NCI-H226 (cell line): ENCODE data around the gene BMERB1.

ENCODE experiments used
- DNase-seq: peaks from one replicate; pipeline ENCODE4 v3.0.0-alpha.2; 2015

The BMERB1 gene

DNA sequence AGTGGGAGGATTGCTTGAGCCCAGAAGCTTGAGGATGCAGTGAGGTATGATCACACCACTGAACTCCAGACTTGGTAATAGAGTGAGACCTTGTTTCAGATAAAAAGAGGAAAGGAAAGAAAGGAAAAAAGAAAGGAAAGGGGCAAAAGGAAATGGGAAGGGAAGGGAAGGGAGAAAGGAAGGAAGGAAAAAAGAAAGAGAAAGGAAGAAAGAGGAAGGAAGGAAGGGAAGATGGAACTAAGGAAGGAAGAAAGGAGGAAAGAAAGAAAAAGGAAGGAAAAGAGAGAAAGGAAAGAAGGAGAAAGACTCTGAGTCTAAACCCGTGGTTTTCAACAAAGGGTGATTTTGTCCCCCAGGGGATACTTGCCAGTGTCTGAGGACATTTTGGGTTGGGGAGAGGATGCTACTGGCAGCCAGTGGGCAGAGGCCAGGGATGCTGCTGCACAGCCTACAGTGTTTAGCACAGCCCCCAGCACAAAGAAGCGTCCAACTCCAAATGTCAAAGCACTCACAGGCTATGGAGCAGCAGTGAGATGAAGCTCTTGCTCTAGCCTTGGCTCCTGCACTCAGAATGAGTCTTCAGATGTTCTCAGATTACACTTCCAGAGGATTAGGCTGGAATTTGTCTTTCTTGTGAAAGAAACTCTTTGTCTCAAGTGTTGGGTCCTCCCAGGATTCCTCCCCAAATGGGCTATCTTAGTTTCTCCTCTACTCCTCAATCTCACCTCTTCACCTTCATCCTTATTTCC, 64.2 kb downstream of the BMERB1 start:
- DNase-seq, result no peak

DNA sequence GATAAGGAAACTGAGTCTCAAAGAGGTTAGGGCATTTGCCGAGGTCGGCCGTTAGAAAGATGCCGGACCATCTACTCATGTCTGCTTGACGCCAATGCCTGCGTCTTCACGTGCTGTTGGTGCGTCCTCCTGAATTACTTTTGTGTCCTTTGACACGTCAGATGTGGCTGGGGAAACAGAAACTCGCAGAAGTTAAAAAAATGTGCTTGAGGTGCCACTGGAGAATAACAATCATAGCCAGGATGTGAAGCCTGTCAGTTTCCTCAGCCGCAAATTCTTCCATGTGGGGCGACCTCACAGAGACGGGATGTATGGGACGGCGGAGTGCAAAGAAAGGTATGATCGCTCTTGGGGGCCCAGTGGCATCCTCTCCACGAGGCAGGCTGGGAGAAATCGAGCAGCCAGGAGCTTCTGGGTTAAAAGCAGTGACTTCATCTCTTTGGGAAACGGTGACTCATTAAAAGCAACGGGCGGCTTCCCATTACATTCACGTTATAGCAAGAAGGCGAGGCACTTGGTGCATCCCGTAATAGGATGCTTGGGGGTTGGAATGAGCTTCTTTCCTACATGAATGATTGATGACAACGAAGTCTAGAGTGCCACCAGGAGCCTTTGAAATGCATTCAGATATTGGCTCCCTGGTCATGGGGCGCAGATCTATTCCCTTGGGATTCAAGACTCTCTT, 67.8 kb downstream of the BMERB1 start:
- peak; percentile 85 for DNase-seq

DNA sequence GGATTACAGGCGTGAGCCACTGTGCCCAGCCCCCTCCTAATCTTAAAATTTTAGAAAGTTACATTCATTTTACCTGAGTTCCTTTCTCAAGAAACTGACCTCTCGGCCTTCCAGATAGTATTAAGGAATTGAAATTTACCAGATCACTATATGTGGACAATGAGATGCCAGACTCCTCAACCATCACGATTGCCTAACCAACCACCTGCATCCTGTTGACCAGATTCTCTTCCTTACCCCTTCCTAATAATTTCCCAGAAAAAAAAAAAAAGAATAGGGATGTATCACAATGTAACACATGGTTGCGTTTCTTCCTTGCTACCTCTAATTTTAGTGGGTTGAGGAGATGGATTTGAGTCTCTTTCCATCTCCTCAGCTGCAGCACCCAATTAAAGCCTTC, 72.1 kb downstream of the BMERB1 start:
- no peak for DNase-seq

DNA sequence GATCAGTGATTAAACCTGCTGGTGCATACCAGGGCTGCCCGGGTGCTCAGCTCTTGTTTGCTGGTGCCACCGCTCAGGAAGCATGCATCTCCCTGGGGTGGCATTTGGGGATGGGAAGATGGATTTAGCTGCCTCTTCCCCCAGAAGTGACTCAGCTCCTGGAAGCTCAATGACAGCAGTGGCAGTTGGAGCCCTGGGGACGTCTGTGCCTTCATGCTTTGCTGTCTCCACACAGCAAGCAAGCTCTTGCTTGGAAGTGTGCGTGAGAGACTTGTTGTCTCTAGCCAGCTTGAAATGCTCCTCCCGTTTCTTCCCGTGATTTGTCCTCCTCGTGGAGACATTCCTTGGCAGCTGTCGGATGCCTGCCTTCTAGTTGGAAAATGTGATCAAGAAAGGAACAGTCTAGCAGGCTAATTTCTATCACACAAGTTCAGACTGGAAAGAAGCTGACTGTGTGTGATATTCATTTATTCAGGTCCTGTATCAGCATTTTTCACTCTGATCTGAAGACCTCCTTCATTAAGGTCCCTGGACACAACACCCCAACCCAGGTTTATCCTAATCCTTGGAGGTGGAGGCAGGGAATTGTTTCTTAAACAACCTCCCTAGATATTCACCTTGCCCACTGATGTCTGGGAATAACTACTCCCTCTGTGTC, 73.0 kb downstream of the BMERB1 start:
- DNase-seq, result no peak

DNA sequence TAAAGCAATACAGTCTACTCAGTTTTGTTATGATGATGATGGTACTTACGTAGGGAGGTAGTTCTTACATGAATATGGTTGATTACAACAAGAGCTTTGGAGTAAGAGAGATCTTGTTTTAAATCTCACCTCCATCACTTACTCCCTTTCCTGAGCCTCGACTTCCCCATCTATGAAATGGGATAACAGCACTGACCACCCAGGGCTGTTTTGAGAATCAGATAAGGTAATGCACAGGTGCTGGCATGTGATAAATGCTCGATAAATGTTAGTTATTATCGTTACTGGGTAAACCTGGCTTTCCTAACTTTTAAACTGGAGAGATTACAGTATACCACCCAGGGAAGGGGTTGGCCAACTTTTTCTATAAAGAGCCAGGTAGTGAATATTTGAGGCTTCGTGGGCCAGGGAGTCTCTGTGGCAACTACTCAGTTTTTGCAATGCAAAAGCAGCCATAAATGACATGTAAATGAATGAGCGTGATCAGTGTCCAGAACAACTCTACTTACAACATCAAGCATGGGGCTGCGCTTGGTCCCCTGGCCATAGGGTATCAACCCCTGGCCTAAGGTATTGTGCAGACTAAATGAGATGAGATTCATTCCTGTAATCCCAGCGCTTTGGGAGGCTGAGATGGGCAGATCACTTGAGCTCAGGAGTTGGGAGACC, 73.7 kb downstream of the BMERB1 start:
- DNase-seq, result no peak

DNA sequence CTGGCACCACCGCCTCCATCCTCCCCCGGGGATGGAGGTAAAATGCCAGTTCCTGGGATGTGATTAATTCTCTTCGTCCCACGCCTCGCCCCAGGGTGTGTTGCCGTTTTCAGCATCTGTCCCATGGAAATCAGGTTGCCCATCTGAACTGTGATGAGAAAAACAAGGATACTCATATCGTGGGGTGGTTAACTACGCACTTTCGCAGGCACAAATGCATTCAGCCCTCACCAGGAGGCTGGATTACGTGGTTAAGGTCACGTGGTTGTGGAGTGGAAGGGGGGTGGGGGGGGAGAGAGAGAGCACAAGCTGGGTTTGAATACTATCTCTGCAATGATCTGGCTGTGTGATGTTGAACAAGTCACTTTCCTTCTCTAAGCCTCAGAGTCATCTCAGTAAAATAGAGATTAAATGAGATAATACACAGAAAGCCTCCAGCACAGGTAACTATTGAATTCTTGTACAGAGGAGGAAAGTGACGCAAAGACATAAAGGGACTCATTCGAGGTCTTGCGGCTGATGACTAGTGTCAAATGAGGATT, 74.7 kb downstream of the BMERB1 start:
- no peak for DNase-seq

DNA sequence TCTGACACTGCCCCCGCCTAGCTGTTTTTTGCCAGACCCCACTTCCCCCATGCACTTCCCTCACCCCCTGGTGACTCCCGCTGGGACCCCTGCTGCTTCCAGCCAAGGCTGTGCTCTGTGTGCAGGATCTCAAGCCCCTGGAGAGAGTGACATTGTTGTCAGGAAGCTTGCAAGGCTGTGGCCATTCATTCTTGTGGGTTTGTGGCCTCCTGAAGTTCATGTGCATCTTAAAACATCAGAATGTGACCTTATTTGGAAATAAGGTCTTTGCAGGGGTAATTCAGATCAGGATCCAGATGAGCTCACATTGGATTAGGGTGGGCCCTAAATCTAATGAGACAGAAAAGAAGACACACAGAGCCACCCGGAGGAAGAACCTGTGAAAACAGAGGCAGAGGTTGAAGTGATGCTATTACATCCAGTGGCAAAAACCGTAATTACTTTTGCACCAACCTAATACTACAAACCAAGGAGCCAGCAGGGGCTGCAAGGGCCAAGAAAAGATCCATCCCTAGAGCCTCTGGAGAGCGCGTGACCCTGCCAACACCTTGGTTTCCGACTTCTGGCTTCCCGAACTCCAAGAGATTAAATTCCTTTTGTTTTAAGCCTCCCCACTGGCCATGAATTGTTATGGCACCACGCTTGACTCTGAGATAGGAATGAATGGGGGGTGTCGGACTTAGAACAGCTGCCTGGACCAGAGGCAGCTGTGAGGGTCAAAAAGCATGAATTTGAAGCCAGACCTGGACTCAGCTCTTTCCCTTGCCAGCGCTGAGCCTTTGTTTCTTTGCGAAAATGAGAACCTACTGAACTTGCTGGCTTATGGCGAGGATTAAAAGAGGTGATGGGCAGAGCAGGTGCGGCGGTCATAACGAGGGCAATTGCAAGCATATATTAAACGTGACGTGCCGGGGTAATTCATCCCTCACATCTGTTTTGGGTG, 75.5 kb downstream of the BMERB1 start:
- no peak for DNase-seq

DNA sequence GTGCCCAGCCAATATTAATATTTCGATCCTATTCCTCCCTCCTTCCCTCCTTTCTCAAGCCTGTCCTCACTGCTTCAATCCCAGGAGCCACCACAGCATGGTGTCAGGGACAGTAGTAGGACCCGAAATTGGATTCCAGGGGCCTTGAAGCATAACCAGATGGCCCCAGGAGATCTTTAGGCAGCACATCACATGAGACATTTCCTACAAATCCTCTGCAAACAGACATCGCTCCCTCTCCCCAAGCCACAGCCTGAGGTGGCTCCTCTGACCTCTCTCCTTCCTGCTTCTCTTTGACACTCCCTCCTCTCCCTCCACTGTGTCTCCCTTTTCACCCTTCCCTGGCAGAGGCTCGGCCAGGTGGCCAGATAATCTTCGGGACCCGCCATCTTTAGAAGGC, 76.6 kb downstream of the BMERB1 start:
- DNase-seq, result no peak

DNA sequence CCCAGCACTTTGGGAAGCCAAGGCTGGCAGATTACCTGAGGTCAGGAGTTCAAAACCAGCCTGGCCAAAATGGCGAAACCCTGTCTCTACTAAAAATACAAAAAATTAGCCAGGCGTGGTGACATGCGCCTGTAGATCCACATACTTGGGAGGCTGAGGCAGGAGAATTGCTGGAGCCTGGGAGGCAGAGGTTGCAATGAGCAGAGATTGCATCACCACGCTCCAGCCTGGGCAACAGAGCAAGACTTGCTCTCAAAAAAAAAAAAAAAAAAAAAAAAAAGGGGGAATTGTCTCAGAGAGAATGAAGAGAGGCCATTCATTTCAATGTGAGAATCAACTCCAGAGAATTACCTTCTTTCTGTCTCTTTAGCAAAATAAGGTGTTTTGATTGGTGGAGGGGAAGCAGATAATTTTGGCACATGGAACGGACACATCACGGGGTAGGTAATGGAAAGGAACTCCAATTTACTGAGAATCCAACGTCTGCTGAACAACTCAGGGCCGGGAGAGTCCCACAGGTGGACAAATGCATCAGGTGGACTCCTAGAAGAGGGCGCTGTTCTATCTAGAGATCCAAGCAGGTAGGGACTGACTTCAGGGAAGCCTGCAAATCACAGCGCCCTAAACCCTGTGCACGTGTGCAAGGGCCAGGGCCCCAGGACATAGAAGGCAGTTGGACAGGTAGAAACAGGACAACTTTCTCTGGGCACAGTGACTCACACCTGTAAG, 77.5 kb downstream of the BMERB1 start:
- no peak for DNase-seq

DNA sequence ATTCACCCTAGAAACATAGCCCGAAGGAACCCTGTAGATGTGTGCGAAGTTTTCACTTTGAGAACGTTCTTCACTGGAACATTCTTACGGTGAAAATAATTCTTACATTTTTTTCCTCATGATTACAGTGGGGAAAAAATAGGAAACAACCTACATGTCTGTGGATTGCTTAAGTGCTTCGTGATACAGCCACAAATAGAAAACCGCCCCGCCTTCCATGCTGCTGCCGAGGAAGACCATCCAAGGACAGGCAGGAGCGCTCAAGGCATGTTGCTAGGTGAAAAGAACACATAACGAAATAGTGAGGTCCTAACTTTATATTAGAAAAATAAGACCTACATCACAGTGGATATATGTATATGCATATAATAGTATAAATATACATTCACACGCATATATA, 78.8 kb downstream of the BMERB1 start:
- no peak for DNase-seq

DNA sequence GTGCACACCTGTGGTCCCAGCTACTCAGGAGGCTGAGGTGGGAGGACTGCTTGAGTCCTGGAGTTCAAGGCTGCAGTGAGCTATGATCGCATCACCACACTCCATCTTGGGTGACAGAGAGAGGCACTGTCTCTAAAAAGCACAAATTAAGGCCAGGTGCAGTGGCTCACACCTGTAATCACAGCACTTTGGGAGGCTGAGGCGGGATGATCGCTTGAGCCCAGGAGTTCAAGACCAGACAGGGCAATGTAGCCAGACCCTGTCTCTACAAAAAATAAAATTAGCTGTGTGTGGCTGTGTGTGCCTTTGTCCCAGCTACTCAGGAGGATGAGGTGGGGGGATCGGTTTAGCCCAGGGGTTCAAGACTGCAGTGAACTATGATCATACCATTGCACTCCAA, 81.6 kb downstream of the BMERB1 start:
- no peak for DNase-seq

DNA sequence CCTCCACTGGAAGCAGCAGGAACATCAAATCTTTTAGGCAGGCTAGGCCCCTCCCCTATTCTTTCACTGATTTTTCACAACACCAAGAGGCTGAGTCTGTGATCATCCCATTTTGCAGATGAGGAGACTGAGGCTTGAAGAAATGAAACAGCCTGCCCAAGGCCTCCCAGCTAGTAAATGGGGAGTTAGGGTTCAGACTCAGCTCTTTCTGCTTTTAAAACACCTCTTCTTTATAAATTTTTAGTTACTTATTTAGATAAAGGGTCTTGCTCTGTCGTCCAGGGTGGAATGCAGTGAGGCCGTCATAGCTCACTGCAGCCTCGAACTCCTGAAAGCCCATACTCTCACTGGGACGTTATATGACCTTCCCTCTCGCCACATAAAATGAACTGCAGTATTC, 82.2 kb downstream of the BMERB1 start:
- DNase-seq, result no peak

DNA sequence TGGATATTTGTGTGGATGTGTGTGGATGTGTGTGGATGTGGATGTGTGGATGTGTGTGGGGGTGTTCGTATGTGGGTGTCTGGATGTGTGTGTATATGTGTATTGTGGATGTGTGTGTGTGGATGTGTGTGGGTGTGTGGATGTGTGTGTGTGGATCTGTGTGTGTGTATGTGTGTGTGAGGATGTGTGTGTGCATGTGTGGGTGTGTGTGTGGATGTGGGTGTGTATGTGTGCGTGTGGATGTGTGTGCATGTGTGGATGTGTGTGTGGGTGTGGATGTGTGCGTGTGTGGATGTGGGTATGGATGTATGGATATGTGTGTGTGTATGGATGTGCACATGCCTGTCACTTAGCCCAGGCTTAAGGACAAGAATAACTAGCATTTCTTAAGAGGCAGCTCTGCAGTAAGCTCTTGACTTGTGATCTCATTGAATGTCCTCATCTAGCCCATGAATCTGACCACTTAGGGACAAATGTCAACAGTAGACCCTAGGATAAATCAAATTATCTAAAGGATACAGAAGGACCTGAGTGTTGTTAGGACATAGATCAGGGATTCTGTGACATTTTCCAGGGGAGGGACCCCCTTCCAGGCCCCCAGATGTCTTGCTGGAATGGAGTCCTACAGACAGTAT, 83.5 kb downstream of the BMERB1 start:
- no peak for DNase-seq

DNA sequence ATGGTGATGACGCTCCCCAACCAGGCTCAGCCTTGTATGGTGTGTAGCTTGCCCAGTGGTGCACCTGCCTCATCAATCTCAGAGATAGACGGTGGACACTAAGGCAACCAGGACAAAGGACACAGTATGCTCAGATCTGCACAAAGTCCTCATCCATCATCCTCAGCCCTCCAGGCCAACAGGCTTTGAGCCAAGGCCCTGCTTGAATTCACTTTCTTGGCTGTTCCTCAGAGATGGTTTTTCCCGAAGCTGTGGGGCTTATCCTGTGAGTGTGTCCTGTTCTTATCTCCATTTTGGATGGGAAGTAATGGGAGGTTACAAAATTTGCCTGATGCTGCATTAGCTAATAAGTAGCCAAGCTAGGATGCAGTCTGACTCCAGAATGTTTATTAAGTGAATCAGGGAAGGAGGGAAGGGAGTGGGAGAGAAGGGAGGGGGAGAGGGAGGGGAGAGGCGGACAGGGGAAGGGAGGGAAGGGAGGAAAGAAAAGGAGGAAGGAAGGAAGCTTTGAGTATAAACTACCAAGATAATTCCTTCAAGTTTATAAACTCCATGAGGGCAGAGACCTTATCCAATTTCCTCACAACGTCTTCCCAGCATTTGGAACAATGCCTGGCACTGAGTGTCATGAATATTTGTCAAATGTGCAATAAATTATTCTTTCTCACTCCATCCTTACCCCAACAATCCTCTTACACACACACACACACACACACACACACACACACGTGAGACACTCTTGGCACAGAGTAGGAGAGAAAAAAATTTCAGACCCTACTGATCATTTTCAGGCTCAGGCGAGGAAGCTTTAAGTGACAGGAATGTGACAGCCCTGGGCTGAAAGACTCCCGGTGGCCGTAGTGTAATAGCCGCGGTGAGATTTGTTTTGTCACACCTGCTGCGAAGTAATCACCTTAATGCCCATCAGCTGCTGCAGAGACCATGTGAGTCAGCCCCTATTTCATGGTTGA, 84.3 kb downstream of the BMERB1 start:
- peak; percentile 80 for DNase-seq

DNA sequence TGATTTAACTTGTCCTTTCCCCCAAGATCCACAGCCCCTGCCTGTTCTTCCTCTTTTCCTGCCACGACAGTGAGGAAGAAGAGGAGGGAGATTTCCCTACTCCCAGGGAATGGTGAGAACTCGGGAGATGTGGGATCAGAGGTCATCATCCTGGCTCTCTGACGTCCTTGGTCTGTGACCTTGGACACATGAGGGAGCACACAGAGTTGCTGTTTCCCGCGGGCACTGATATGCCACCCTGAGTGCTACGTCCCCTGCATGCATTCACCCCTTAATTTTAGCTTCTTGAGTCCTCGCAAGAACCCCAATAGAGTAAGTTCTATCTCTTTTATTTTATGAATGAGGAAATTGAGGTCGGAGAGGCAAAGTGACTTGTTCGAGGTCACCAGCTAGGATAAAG, 85.4 kb downstream of the BMERB1 start:
- DNase-seq, result no peak

DNA sequence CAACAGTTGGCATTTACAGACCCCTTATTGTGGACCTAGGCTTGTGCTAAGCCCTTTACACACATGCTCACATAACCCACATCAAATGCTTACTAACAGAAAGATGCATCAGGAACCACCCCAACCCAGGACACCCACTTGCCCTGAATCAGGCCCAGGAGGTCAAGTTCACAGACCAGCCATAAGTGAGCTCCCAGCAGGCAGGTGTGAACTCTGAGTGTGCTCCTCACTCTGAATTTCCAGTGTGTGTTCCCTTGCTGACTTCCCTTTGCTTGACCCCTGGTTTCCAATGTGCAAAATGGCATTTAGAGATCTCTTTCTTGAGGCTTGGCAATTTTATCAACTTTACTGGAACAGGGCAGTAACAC, 87.0 kb downstream of the BMERB1 start:
- no peak for DNase-seq

DNA sequence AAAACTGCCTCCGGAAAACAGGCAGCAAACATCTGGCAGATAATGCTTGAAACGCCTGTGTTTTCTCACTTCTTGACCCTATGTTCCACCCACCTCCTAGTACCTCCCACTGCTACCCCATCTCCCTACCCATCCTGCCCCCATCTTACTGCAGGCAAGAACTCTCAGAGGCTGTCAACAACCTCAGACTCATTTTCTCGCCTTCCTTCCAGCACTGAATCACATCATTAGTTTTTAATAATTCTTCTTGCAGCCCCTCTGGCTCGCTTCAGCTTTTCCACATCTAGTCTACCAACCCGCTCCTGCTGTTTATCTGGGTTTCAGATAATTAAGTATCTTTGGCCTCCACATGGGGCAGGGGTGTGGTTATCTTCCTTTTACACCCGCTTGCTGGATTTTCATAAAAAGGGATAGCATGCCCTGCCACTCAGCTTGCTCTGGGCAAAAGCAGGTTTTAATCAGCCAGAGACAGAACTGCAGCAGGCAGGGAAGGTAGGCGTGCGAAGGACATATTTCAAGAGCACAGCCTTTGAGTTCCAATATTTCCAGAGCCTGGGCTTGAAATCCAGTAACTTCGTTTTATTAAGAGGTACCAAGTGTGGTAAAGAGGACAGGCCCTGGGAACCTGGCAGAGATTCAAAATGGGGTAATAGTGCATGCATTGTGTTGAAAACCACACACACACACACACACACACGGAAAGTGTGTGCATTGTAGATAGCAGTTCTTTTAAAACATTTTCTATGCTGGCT, 87.5 kb downstream of the BMERB1 start:
- DNase-seq, result no peak

DNA sequence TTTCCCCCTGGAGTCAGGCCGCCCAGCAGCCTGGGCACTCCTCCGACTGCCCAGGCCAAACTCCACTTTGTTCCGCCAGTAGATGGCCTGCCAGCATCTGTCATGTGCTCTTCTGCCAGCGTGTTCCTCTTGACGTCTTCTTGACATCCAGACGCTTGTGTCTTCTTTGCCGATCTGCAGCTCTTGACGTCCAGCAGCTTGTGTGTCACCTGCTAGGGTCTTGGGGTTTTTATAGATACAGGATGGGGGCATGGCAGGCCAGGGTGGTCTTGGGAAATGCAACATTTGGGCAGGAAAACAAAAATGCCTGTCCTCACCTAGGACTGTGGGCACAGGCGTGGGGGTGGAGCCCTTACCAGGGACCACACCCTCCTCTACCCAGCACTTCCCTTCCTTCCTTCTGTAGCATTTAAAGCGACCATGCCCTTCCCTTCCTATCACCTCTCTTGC, 88.7 kb downstream of the BMERB1 start:
- no peak for DNase-seq

DNA sequence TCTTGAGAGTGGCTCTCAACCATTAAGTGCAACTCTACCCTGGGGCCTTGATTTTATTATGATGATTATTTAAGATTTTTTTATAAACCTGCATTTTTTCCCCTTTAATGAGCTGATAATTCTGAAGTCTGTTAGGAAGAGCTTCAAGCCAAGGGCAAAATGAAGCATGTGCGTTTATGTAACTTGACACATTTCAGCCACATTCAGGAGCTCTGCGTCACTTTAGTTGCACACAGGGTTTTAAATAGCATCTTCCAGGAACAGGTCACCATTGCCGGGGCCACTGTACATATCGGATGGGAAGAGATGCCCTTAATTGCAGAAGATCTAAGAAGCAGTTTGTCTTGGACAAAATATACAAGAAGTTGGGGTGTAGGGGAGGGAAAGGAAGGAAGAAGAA, 89.6 kb downstream of the BMERB1 start:
- DNase-seq, result no peak
